Pancreas (tissue), 10 donors: Measurements from ENCODE around the gene MRPL51. TPM values are rescaled to one million over a fixed set of nuclear protein-coding genes. Genes with fewer than 3 reads are reported as not detected.

ENCODE experiments used
- ATAC-seq, 4 donors: fragments of 200-7000 bp; cut with Tn5 transposase; one replicate each; pipeline versions ENCODE4 v1.8.0 to v1.9.1; 2020; ENCODE audit warnings: mild to moderate bottlenecking in 4 of 4, moderate library complexity in 4 of 4
- DNase-seq, 6 donors: peaks; one replicate each; pipeline ENCODE4 v3.0.0-alpha.2; 2020
- FAIRE-seq: peaks from 2 replicates; lab custom pipeline; 2012; peaks lifted over from hg19 to GRCh38; lab: Jason Lieb, UNC
- H3K27ac ChIP-seq, 4 donors: fragments of 200-600 bp; sonication (generic); 1 replicate in 3 of 4; 2 replicates in 1 of 4; pipeline versions ENCODE4 v1.5.0 to v1.8.0; 2020
- H3K27me3 ChIP-seq, 4 donors: fragments of 200-600 bp; one replicate each; pipeline ENCODE4 v1.8.0; 2021
- H3K36me3 ChIP-seq, 3 donors: fragments of 200-600 bp; sonication (generic) in 1 of 3; one replicate each; pipeline versions ENCODE4 v1.5.0 to v1.8.0; 2020 to 2021
- H3K4me1 ChIP-seq, 3 donors: fragments of 200-600 bp; one replicate each; pipeline ENCODE4 v1.8.0; 2021
- H3K4me3 ChIP-seq, 4 donors: fragments of 200-600 bp; sonication (generic) in 2 of 4; one replicate each; pipeline versions ENCODE4 v1.5.0 to v1.8.0; 2020 to 2021
- H3K9me3 ChIP-seq, 4 donors: fragments of 200-600 bp; one replicate each; pipeline ENCODE4 v1.8.0; 2021
- CTCF ChIP-seq, 4 donors: fragments of 200-600 bp; sonication (generic) in 3 of 4; IDR thresholded peaks; one replicate each; pipeline versions ENCODE4 v1.5.0 to v1.8.0; 2021; ENCODE audit warnings: antibody characterized with exemption in 4 of 4
- WGBS, 2 donors: extraction: QIAGEN DNeasy Blood & Tissue Kit; methylation state at CpG; one replicate each; pipeline ENCODE4 v1.1.7; 2013; 5-methylcytosine and 5-hydroxymethylcytosine counted together
- intact Hi-C, 3 donors: fragments of 100-400 bp; cut with DNase I; formaldehyde crosslinking; loops; one replicate each; pipeline versions ENCODE4 v1.11.1 to v1.14.2; 2022
- polyA plus RNA-seq, 2 donors: library from polyadenylated mRNA; stranded (reverse); fragments of 200-250 nt; gene quantifications; one replicate each; pipeline ENCODE4 v1.2.3, GENCODE V29; 2013
- total RNA-seq, 6 donors: library from RNA; stranded (reverse); fragmentation: NEBNext Ultra II Directional in 4 of 6; extraction: Animal tissue kit (Norgen Biotek cat#: 25700) in 4 of 6; gene quantifications; one replicate each; pipeline versions ENCODE4 v1.2.1 to v1.2.4, GENCODE V29; 2021 to 2023
- donor health status: healthy with polysubstance abuse.
- donor health status: DM: no; HTN: no; CAD: no; lungs with moderate emphysema.
- donor health status: DM: no; HTN: no; CAD: no.
- donor health status: control.
- donor health status: control.
- donor health status: Bipolar disorder and iron deficiency.
- donor health status: DM: yes; HTN: yes; CAD: no.
- donor health status: DM: no; HTN: no; CAD: no.
- donor health status: DM: no; HTN: no; CAD: no.
- donor health status: DM: yes; HTN: yes; CAD: no.

The MRPL51 gene
- total and polyA plus RNA-seq, 8 donors = 30.6 to 79.7 (median 66.9) TPM

GRCh38 chr12:6472491-6472890 lies 20.6 kb downstream of the MRPL51 start:
- Histone ChIP-seq H3K36me3 (no peaks in the 10 kb centered on the region), H3K4me1 (peaks cover 0 to 10% (median 0%) of the 10 kb centered on the region in 3 donors), H3K27me3 (no peaks in the 10 kb centered on the region), H3K9me3 (no peaks in the 10 kb centered on the region), H3K4me3 (no peak overlapping the region), H3K27ac (no peak overlapping the region)
- FAIRE-seq = no peak
- WGBS, 2 donors = 76 to 78% methylated on average over 11 of the region's 11 CpGs
- no peak for DNase-seq
- intact Hi-C loops = no loop called here
- TF ChIP-seq CTCF (IDR thresholded peaks at IDR 0.05) = no peak
- ATAC-seq = no peak

- TF ChIP-seq CTCF (IDR thresholded peaks at IDR 0.05) = no peak
Measured at GRCh38 chr12:6471989-6472360, 21.1 kb downstream of the MRPL51 start.

GRCh38 chr12:6470375-6471163 lies 22.5 kb downstream of the MRPL51 start, which contains the start of gene VAMP1:
VAMP1 (minus strand) TSS chr12:6470677; CDS start chr12:6470531, 146 bp downstream.
- ATAC-seq = peak; percentile 96 to 98 (median 97)
- Histone ChIP-seq H3K36me3 (no peaks in the 10 kb centered on the region), H3K4me3 (peak within 1 kb of the TSS; percentile 47 to 68 (median 53)), H3K4me1 (peaks cover 0 to 10% (median 0%) of the 10 kb centered on the region in 3 donors), H3K27ac (peak within 1 kb of the TSS; percentile 72 to 82 (median 80)), H3K9me3 (no peaks in the 10 kb centered on the region), H3K27me3 (no peaks in the 10 kb centered on the region)
- 0 to 1% methylated on average over 69 of the region's 69 CpGs for WGBS, 2 donors
- intact Hi-C loops = no loop called here
- no peak for TF ChIP-seq CTCF (IDR thresholded peaks at IDR 0.05)
- no peak for FAIRE-seq
- peak; percentile 96 to 98 (median 96) for DNase-seq

More at GRCh38 chr12:6471989-6472360, 21.1 kb downstream of the MRPL51 start:
- no peak for DNase-seq
- no peaks in the 10 kb centered on the region for H3K27me3 ChIP-seq
- no peaks in the 10 kb centered on the region for H3K9me3 ChIP-seq
- H3K27ac ChIP-seq = no peak overlapping the region
- no peak for FAIRE-seq
- H3K4me1 ChIP-seq = peaks cover 0 to 10% (median 0%) of the 10 kb centered on the region in 3 donors
- no peaks in the 10 kb centered on the region for H3K36me3 ChIP-seq
- H3K4me3 ChIP-seq = no peak overlapping the region
- intact Hi-C loops = no loop called here
- 78 to 89% methylated on average over 1 of the region's 1 CpG for WGBS, 2 donors
- no peak for ATAC-seq

- H3K9me3 ChIP-seq = no peaks in the 10 kb centered on the region
- ATAC-seq (no peak), FAIRE-seq (no peak), DNase-seq (no peak)
- H3K4me1 ChIP-seq = peaks cover 0 to 10% (median 0%) of the 10 kb centered on the region in 3 donors
- intact Hi-C loops = no loop called here
- no peak for TF ChIP-seq CTCF (IDR thresholded peaks at IDR 0.05)
- 16 to 24% methylated on average over 16 of the region's 16 CpGs for WGBS, 2 donors
- H3K36me3 ChIP-seq = peaks cover 0 to 3% (median 0%) of the 10 kb centered on the region in 3 donors
- peak overlapping the region; percentile 72 to 82 (median 80) for H3K27ac ChIP-seq
- no peaks in the 10 kb centered on the region for H3K27me3 ChIP-seq
- peak overlapping the region; percentile 47 to 68 (median 53) for H3K4me3 ChIP-seq
Measured at GRCh38 chr12:6469609-6470374, 23.3 kb downstream of the MRPL51 start.
